GM21737 (cell line): Measurements from ENCODE around the gene RPS21.
"Not testable (repeated sequence)": the region's sequence is repeated elsewhere in the genome, so short reads cannot be mapped to it uniquely, and the experiment has no call there.

Source experiments
- ATAC-seq: cut with Tn5 transposase; IDR thresholded peaks from one replicate; pipeline ENCODE4 v1.9.1; 2021; ENCODE audit warnings: mild to moderate bottlenecking, moderate library complexity; ENCODE audit not compliant: unreplicated experiment

RPS21 gene

GRCh38 chr20:62364911-62365736 lies 21.8 kb upstream of the RPS21 start:
- no peak for ATAC-seq

GRCh38 chr20:62365814-62366369 lies 21.0 kb upstream of the RPS21 start:
- no peak for ATAC-seq

- no peak for ATAC-seq
Observed at GRCh38 chr20:62366370-62367135, 20.4 kb upstream of the RPS21 start.

- ATAC-seq, result no peak
Observed at GRCh38 chr20:62367136-62367632, 19.7 kb upstream of the RPS21 start, which contains the start of gene LAMA5. Gene LAMA5, minus strand, starts transcription at chr20:62367312. Its CDS starts 67 bp downstream, at chr20:62367245.

- ATAC-seq, result no peak
Observed at GRCh38 chr20:62367633-62368391, 19.1 kb upstream of the RPS21 start.

DNA sequence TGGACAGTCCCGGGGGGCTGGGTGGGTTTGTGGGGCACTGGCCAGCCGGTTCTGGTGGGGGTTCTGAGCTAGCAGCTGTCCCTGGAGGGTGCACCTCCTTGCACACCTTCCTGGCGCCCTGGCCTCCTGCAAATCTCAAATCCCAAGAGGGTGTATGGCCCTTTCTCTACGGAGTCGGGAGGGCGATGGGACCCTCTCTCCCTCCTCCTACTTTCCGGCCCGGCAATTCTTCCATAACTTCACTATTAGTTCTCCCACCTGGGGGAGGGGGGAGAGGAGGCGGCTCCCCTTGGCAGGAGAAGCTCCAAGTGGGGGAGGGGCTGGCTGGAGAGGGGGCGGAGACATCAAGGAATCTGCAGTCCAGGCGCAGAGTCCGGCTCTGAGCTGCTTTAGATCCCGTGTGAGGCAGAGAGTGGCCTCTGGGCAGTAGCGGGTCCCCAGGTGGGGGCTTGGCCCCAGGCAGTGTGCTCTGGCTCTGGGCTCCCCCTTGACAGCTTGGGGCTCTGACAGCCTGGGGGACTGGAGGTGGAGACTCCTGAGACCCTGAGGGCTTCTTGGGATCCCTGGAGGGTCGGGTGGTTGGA lies 18.4 kb upstream of the RPS21 start:
- no peak for ATAC-seq

GRCh38 chr20:62368976-62369814 lies 17.7 kb upstream of the RPS21 start:
- no peak for ATAC-seq

- ATAC-seq, result no peak
Observed at GRCh38 chr20:62369815-62370114, 17.1 kb upstream of the RPS21 start.

DNA sequence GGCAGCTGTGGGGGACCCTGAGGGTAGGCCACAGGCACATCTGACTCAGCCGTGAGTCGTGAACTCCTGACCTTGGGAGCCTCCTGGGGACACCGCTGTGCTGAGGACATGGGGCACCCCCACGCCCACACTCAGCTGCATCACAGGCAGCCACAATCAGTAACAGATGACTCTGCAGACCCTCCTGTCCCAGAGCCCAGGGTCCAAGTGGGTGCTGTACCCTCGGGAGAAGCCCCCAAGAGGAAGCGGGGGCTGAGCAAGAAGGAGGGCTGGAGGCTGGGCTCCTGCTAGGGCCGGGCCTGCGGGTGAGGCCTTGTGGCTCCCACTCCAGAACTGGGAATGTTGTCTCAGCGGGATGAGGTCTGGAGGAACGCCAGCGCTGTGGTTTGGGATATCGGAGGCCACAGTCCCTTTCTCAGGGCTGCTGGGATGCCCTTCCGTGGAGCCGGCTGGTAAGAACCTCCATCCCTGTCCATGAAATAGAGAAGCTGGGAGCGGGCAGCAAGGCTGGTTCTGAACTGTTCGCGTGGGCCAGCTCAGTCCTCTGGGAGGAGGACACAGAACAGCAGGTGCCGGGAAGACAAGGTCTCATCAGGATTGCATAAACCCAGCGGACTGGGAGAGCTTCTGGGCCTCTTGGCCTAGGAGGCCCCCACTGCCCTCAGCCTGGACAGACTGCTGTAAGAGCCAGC lies 16.6 kb upstream of the RPS21 start:
- no peak for ATAC-seq

GRCh38 chr20:62370807-62371587 lies 15.9 kb upstream of the RPS21 start:
- ATAC-seq, result no peak

- ATAC-seq, result no peak
Observed at GRCh38 chr20:62371588-62372041, 15.3 kb upstream of the RPS21 start.

DNA sequence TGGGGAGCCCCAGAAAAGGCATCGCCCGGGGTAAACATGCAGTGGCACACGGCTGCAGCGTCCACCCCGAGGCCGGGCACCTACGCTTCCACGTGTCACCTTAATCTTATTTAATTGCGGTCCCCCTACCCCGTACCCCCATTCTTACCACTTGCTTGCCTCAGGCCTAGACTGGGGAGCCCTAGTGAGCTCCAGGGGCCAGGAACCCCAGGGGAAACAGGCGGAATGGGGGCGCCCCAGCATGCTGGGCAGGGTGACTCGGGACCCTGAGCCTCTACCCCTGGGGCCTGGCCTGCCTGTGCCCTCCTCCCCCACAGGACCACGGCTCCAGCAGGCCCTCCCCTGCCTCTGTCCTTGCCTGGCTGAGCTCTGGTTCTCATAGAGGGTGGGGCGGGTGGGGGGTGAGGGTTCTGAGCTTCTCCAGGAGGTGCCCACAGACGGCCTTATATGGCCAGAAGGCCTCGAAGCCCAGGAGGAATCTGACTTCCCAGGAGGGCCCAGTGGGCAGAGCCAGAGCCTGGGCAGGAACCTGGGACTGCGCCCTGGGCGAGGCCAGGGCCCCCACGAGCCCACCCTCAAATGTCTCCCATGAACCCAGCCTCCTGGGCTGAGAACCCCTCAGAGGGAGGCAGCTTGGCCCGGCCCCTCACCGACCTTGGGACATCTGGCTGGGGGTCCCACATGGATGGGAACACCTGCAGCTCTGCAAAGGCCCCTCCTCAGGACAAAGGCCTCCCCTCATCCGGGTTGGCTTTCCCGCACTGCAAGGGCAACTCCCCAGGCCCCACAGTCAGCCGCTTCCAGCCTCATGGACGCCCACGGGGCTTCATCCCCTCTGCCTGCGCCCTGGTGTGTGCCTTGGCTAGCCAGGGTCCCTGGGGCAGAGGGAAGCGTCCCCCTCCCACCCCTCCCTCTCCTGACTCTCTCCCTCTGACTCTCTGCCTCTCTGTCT lies 14.6 kb upstream of the RPS21 start:
- ATAC-seq, result no peak

DNA sequence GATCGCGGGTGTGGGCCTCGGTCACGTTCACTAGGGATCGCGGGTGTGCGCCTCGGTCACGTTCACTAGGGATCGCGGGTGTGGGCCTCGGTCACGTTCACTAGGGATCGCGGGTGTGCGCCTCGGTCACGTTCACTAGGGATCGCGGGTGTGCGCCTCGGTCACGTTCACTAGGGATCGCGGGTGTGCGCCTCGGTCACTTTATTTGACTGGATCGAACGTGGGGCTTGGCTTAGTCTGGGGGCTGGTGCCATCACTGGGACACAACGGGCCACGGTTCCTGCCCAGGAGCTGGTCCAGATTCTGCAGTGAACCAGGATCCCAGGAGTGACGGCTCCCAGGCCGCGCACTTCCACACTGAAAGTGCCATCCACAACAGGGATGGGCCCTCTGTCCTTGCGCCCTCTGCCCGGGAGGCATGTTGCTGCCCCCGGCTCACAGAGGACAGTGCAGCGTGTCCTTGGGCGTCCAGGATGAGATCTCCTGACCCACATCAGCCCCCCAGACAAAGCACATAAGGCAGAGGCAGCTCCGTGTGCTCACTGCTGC lies 13.2 kb upstream of the RPS21 start:
- not testable (repeated sequence) for ATAC-seq

DNA sequence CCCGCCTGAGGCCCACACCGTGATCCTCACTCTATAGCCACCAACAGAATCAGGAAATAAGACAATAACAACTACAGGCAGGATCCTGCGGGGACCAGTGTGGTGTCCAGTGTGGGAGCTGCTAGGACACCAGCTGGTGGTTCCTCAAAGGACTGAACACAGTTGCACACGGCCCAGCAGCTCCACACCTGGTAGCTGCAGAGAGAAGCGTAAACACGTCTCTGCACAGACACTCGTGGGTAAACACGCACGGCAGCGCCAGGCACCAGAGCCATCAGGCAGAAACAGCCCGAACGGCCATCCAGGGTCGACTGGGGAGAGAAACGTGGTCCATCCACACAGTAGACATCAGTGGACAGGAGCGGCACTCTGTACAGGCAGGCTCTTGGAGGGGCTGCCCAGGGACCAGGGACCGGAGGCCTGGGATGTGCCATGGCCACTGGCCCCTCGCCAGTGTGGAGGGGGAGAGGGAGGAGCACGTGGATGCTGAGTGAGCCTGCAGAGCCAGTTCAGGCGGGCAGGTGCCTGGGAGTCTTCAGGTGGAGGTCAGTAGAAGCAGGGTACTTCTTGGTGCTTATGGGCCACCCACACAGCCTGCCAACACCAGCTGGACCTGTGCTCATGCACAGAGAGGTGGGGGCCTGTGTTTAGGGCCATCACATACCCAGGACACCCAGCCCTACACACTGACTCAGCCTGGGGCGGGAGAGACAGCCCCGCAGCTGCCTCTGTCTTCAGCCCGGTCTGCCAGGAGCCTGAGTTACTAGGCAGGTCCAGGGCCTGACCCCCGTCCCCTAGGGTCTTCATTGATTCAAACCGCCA lies 12.4 kb upstream of the RPS21 start:
- ATAC-seq, result no peak

DNA sequence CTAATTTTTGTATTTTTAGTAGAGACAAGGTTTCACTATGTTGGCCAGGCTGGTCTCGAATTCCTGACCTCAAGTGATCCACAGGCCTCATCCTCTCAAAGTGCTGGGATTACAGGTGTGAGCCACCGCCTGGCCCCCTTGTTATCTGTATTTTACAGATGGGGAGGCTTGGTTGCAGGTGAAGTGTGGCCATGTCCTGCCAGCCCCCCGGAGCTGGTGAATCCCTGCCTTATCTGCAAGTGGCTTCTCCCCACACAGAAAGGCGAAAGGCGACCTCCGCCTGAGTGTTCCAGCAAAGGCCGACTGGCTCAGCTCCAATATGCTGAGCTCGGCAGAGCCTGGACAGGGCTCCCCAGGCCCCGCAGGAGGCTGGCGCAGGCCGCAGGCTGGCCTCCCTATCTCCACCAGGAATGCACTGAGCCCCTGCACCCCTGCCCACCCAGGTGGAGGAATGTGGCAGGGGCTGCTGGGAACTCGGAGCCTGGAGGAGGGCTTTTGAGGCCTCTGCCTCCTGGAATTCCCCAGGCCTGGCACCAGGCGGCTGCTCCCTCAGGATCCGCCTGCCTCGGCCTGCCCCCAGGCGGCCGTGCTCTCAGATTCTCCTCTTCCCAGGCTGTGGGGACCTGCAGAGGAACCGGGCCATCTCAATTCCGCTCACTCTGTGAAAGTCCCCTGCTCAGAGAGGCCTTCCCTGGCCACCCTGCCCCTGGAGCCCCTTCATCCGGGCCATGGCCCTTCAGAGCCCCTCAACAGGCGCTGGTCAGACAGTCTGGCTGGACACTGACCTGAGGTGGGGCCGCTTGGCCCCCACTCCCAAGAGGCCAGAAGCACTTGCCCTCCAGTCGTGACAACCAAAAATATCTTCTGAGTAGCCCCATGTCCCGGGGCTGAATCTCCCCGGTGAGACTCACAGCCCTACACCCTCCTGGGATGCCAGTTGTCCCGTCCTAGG lies 10.5 kb upstream of the RPS21 start:
- no peak for ATAC-seq
